Epithelial cell of prostate (primary cell): ENCODE results near the gene TENM4.

ENCODE experiments used
- DNase-seq: peaks from one replicate; pipeline ENCODE4 v3.0.0-alpha.2; 2011; ENCODE audit warnings: low read depth, low spot score
- H3K27ac ChIP-seq: fragments of 450-650 bp; 2 replicates; pipeline ENCODE4 v1.5.1; 2017; ENCODE audit warnings: mild to moderate bottlenecking

The TENM4 gene

GRCh38 chr11:78685156-78685555 is 755.7 kb downstream of the TENM4 start:
- no peak overlapping the region for H3K27ac ChIP-seq
- no peak for DNase-seq

GRCh38 chr11:78684377-78684776 is 756.5 kb downstream of the TENM4 start:
- no peak for DNase-seq

GRCh38 chr11:78683774-78684173 is 757.1 kb downstream of the TENM4 start:
- DNase-seq: no peak
- no peak overlapping the region for H3K27ac ChIP-seq

More at GRCh38 chr11:78684377-78684776, 756.5 kb downstream of the TENM4 start:
- H3K27ac ChIP-seq: no peak overlapping the region

DNA sequence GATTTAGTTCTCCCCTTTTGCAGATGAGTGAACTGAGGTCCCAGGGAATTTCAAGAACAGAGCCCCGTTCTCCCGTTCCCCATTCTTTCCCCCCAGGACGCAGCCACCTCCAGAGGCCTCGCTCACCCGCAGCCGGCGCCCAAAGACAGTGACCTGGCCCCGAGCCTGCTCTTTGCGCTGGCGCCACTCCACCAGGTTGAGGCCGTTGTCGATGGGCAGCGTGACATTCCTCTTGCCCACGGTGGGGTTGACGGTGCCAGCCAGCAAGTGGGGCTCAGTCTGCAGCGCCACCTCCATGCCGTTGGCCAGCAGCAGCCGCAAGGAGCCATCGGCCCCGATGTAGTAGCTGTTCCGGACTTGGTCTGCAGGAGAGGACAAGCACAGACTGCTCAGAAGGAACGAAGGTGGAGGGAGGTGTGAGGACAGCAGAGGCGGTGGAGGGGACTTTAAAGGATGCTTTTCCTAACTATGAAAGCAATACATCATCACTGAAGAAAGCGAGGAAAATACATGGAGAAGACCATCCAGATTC is 764.7 kb downstream of the TENM4 start:
- no peak for DNase-seq
- H3K27ac ChIP-seq: no peak overlapping the region

- DNase-seq: no peak
- no peak overlapping the region for H3K27ac ChIP-seq
These were observed 767.8 kb downstream of the TENM4 start for GRCh38 chr11:78672850-78673620.

GRCh38 chr11:78669249-78669648 is 771.6 kb downstream of the TENM4 start:
- DNase-seq: no peak
- H3K27ac ChIP-seq: no peak overlapping the region

GRCh38 chr11:78667461-78667860 is 773.4 kb downstream of the TENM4 start:
- no peak overlapping the region for H3K27ac ChIP-seq
- DNase-seq: no peak

DNA sequence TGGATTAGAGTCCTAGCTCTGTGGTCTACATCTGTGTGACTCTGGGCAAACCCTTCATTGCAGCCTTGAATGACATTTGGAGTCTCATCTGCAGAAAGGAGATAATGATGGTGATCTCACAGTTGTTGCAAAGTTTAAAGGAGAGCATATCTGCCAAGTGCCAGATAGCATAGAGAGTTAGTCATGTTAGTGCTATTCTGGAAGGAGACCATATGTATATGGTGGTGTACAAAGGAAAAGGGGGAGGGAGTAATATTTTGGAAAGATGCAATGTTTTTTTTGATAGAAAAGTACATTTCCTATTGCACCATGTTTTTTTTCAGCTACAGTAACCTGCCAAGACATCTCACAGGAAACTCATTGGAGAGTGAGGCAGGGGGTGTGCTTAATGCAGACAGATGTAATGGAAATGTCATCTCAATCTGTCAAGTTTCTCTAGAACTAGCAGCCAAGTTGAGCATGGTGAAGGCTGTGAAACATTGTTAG is 774.1 kb downstream of the TENM4 start:
- no peak for DNase-seq
- H3K27ac ChIP-seq: no peak overlapping the region

GRCh38 chr11:78664636-78665035 is 776.2 kb downstream of the TENM4 start:
- no peak overlapping the region for H3K27ac ChIP-seq
- no peak for DNase-seq

GRCh38 chr11:78662811-78663210 is 778.0 kb downstream of the TENM4 start:
- no peak overlapping the region for H3K27ac ChIP-seq
- DNase-seq: no peak

- no peak overlapping the region for H3K27ac ChIP-seq
- no peak for DNase-seq
These were observed 780.4 kb downstream of the TENM4 start for GRCh38 chr11:78660471-78660870.

GRCh38 chr11:78659326-78660270 is 781.2 kb downstream of the TENM4 start:
- H3K27ac ChIP-seq: peak overlapping the region; percentile 41
- DNase-seq: no peak

DNA sequence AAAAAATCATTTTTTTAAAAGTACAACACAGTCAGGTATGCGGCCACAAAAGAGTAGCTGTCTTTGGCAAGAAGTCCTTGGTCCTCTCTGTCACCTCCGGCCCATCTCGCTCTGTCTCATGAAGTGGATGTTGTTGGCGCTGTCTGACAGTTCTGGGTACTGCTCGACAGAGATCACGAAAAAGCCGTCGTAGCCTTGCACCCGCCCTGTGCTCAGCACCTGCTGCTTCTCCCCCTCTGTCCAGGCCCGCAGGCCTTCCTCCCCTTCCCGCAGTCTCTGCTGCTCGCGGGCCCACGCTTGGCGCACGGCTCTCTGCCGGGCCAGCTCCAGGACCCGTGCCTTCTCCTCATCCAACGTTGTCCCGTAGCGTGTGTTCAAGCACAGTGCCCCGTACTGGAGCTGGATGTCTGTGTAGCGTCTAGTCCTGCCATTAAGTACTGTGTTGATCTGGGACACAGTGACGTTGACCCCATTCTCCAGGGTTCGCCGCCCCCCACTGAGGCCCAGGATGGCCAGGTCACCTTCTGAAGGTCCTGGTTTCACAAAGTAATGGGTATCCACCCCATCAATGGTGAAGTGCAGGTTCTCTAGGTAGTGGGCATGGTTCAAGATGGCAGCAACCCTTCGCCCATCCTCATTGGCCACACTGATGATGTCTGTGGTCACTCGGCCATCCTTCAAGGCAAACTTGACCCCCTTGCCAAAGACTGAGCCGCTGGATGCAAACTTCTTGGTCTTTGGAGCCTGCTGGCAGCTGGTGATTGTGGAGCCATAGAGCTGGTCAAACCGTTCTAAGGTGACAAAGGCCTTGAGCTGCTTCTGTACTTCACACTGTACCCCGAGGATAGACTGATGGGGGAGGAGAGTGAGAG is 782.6 kb downstream of the TENM4 start:
- H3K27ac ChIP-seq: no peak overlapping the region
- no peak for DNase-seq

DNA sequence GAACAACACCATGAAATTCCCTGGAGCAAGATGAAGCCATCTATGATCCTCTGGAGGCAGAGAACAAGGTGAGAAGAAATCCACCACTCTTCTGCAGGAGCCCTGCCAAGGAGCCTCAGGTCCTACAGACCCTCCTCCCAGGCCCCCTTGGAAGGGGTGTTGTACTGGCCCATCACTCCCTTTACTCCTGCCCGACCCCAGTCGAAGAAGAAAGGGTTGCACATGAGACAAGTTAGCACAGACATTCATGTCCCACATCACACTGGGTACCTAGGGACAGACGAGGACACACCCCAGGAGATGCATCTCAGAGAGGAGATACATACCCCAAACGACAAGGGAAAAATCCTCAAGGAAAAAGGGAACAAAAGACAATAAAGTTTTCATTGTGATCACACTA is 783.4 kb downstream of the TENM4 start:
- DNase-seq: no peak
- no peak overlapping the region for H3K27ac ChIP-seq

DNA sequence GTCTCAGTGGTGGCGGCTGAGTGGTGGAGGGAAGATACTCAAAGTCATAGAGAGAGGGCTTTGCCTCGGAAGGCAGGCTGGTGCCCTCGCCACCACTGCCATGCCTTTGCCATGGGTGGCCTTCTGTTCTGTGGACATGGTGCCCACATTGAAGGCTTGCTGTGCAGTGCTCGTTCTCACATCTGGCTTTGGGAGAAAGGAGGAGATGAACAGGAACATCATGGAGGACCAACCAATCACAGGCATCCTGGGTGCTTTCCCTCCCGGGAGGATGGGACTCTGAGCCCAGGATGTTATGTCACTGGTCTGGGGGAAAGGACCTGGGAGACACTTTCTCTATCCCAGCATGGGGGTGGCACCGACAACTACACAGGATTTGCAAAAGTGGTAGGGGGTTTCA is 783.8 kb downstream of the TENM4 start:
- H3K27ac ChIP-seq: no peak overlapping the region
- DNase-seq: no peak

- H3K27ac ChIP-seq: no peak overlapping the region
- no peak for DNase-seq
These were observed 784.5 kb downstream of the TENM4 start for GRCh38 chr11:78656327-78656726.

DNA sequence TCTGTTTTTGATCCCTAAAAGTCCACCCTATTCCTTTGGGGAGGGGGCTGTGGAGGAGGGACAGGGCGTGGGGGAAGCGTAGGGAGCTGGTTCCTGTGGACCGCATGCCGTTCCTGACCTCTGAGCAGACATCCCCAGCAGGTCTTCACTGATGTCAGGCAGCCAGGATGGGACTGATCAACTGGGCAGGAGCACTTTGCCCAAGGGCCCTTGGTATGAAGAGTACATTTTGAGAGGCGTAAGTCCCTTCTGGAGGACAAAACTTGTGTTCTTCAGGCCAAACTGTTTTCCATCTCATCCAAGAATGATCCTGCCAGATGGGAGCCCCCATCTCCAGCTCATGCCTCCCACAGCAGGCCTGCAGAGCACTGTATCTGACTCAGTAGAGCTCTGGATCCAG is 785.3 kb downstream of the TENM4 start:
- H3K27ac ChIP-seq: no peak overlapping the region
- DNase-seq: no peak

GRCh38 chr11:78654866-78655265 is 786.0 kb downstream of the TENM4 start:
- H3K27ac ChIP-seq: no peak overlapping the region
- no peak for DNase-seq

- no peak overlapping the region for H3K27ac ChIP-seq
- DNase-seq: no peak
These were observed 786.8 kb downstream of the TENM4 start for GRCh38 chr11:78654071-78654470.
